ENCODE measurements around the gene CCL5. TPM values are rescaled to one million over a fixed set of nuclear protein-coding genes. Genes with fewer than 3 reads are reported as not detected.

CCL5 gene
- total and polyA plus RNA-seq, 3 donors from 2014 or later: 0.87 to 16.2 TPM; not detected in 1

GRCh38 chr17:35918665-35919064, 38.5 kb upstream of the CCL5 start:
- intact Hi-C loops (cut with DNase I; ENCODE audit: low total_unique reads): no loop called here
- H3K4me1 ChIP-seq: no peaks in the 10 kb centered on the region
- 56 to 70% methylated on average over 3 of the region's 3 CpGs for WGBS, 2 donors

DNA sequence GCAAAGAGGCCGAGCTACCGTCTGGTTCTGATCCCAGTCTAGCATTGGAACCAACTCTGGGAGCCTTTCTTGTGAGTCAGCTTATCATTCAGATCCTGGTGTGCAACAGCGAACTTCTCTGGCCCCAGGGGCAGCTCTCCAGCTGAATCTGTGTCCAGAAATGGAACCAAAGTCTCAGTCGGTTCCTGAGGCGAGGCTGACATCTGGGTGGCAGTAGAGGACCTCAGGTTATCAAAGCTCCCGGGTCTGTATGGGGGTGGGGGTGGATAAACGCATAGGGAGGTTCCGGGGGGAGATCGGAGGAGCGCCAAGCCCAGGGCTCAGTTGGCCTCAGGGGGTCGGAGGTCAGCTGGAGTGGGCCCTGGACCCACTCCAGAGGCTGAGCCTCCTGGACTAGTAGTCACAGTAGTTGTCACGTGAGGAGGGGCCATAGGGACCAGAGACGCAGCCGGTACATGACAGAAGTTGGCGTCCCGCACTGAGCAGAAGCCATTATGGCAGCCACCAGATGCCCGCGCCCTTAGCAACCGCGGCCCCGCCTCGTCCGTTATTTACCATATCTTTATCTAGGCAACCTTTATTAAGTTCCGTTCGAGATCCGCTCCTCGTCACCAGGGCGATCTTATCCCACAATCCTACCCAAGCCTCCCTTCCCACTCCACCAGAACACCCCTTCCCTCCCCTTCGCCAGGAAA, 37.5 kb upstream of the CCL5 start:
- 69 to 85% methylated on average over 25 to 29 of the region's 29 CpGs for WGBS, 2 donors
- TF ChIP-seq POLR2A (IDR thresholded peaks at IDR 0.05): no peak
- TF ChIP-seq, protein P1, sequence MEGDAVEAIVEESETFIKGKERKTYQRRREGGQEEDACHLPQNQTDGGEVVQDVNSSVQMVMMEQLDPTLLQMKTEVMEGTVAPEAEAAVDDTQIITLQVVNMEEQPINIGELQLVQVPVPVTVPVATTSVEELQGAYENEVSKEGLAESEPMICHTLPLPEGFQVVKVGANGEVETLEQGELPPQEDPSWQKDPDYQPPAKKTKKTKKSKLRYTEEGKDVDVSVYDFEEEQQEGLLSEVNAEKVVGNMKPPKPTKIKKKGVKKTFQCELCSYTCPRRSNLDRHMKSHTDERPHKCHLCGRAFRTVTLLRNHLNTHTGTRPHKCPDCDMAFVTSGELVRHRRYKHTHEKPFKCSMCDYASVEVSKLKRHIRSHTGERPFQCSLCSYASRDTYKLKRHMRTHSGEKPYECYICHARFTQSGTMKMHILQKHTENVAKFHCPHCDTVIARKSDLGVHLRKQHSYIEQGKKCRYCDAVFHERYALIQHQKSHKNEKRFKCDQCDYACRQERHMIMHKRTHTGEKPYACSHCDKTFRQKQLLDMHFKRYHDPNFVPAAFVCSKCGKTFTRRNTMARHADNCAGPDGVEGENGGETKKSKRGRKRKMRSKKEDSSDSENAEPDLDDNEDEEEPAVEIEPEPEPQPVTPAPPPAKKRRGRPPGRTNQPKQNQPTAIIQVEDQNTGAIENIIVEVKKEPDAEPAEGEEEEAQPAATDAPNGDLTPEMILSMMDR (IDR thresholded peaks at IDR 0.05): no peak
- H3K27me3 ChIP-seq: no peaks in the 10 kb centered on the region
- H3K9me3 ChIP-seq: no peaks in the 10 kb centered on the region
- no peaks in the 10 kb centered on the region for H3K36me3 ChIP-seq (ENCODE audit: low read depth, missing control alignments)
- no peaks in the 10 kb centered on the region for H3K4me1 ChIP-seq
- intact Hi-C loops (cut with DNase I; ENCODE audit: low total_unique reads): no loop called here
- H3K27ac ChIP-seq: no peak overlapping the region
- H3K4me3 ChIP-seq: peak overlapping the region in 1 of 2 donors; percentile 15
- peak; percentile 33 for DNase-seq

More at GRCh38 chr17:35918665-35919064, 38.5 kb upstream of the CCL5 start:
- Histone ChIP-seq H3K27ac (no peak overlapping the region), H3K9me3 (no peaks in the 10 kb centered on the region), H3K27me3 (no peaks in the 10 kb centered on the region), H3K36me3 (ENCODE audit: low read depth, missing control alignments) (no peaks in the 10 kb centered on the region), H3K4me3 (peak overlapping the region in 1 of 2 donors; percentile 1)
- TF ChIP-seq, protein P1 (IDR thresholded peaks at IDR 0.05): no peak
- no peak for TF ChIP-seq POLR2A (IDR thresholded peaks at IDR 0.05)
- no peak for DNase-seq

- intact Hi-C loops (cut with DNase I; ENCODE audit: low total_unique reads): no loop called here
- H3K27me3 ChIP-seq: no peaks in the 10 kb centered on the region
- H3K36me3 ChIP-seq (ENCODE audit: low read depth, missing control alignments): no peaks in the 10 kb centered on the region
- no peaks in the 10 kb centered on the region for H3K4me1 ChIP-seq
- DNase-seq: no peak
- WGBS, 2 donors: 86 to 100% methylated on average over 1 to 3 of the region's 3 CpGs
- H3K27ac ChIP-seq: no peak overlapping the region
- no peaks in the 10 kb centered on the region for H3K9me3 ChIP-seq
- TF ChIP-seq, protein P1 (IDR thresholded peaks at IDR 0.05): no peak
- TF ChIP-seq POLR2A (IDR thresholded peaks at IDR 0.05): no peak
- H3K4me3 ChIP-seq: no peak overlapping the region
Measured at GRCh38 chr17:35915153-35915964, 35.2 kb upstream of the CCL5 start.

- WGBS, 2 donors: 90% methylated on average over 1 of the region's 1 CpG; no CpG with 5 or more reads in 1 of the 2 donors
Measured at GRCh38 chr17:35914354-35914753, 34.2 kb upstream of the CCL5 start.

More at GRCh38 chr17:35914354-35914753, 34.2 kb upstream of the CCL5 start:
- H3K27me3 ChIP-seq: no peaks in the 10 kb centered on the region
- no peaks in the 10 kb centered on the region for H3K36me3 ChIP-seq (ENCODE audit: low read depth, missing control alignments)
- H3K27ac ChIP-seq: no peak overlapping the region
- H3K4me1 ChIP-seq: no peaks in the 10 kb centered on the region
- H3K9me3 ChIP-seq: no peaks in the 10 kb centered on the region
- intact Hi-C loops (cut with DNase I; ENCODE audit: low total_unique reads): no loop called here
- no peak for DNase-seq
- no peak overlapping the region for H3K4me3 ChIP-seq
- TF ChIP-seq POLR2A (IDR thresholded peaks at IDR 0.05): no peak
- TF ChIP-seq, protein P1 (IDR thresholded peaks at IDR 0.05): no peak
